GM18873 (cell line): ENCODE measurements around the gene SMG6.
"Not testable (repeated sequence)": the region's sequence is repeated elsewhere in the genome, so short reads cannot be mapped to it uniquely, and the experiment has no call there.

ENCODE experiments used
- ATAC-seq: cut with Tn5 transposase; IDR thresholded peaks from one replicate; pipeline ENCODE4 v1.9.1; 2021; ENCODE audit warnings: mild to moderate bottlenecking, moderate library complexity, moderate number of reproducible peaks; ENCODE audit not compliant: unreplicated experiment, low FRiP score

SMG6 gene

DNA sequence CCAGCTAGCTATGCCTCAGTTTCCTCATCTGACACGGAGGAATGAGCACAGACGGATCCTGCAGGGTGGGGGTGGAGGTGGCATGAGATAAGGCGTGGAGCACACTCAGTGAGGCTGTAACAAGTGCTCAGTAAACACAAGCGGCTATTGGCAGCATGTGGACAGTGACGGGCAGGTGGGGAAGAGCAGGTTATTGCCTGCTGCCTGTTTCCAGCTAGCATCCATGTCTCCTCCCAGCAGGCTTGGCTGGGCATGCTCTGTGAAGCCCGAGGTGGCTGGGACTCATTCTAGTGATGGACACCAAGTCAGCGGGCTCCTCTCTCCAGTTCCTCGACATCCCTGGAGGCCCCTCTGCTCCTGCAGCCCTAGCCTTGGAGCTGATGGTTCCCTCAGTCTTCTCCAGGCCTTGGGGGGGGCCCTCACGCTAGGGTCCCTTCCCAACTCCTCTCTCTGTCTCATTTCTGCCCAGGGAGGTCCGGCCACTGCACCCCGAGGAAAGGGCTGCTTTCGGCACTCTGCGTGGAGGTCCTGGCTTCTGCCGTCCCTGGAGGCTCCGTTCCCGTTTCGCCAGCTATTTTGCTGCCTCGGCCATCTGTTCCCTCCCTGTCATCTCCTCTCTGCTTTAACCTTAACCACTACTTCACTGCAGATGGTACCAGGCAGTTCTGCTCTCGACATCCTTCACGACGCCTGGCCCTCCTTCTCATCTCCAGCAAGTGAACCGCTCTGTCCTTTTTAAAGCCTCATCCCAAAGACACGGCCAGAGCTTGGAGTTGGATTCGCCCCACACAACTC lies 284.7 kb downstream of the SMG6 start:
- ATAC-seq = no peak

- no peak for ATAC-seq
Observed at GRCh38 chr17:2017274-2017941, 286.2 kb downstream of the SMG6 start.

- ATAC-seq = no peak
Observed at GRCh38 chr17:2016494-2016893, 287.1 kb downstream of the SMG6 start.

DNA sequence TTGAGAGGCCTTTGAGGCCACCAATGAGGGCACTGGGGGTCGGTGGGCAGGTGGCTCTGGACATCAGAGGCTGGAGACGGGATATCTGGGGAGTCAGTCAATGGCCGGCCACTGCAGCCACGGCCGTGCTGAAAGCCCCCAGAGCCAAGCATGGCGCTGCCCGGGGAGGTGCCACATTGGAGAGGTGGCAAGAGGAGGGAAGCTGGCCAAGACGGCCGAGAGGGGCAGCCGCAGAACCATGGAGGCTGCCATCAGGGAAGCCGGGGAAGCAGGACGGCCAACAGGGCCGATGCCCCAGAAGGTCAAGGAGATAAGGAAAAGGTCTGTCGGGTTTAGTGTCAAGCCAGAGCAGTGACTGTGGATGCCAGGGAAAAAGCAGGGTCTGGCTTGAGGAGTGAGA lies 288.3 kb downstream of the SMG6 start:
- ATAC-seq = no peak

- no peak for ATAC-seq
Observed at GRCh38 chr17:2013994-2014317, 289.6 kb downstream of the SMG6 start.

- ATAC-seq = not testable (repeated sequence)
Observed at GRCh38 chr17:2013220-2013993, 290.2 kb downstream of the SMG6 start.

DNA sequence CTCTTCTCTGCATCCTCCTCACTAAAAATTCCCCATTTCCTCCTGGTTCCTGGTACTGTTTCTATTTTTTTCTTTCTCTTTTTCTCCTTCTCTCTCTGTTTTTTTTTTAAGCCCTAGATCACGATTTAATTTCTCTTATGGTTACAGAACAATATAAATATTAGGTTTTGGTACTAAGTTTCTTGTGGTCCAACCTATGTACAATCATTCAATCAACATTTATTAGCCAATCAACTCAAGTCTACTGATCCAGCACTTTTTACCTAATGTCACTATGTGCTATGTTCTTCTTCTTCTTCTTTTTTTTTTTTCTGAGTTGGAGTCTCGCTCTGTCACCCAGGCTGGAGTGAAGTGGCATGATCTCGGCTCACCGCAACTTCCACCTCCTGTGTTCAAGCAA lies 291.1 kb downstream of the SMG6 start:
- ATAC-seq = no peak

DNA sequence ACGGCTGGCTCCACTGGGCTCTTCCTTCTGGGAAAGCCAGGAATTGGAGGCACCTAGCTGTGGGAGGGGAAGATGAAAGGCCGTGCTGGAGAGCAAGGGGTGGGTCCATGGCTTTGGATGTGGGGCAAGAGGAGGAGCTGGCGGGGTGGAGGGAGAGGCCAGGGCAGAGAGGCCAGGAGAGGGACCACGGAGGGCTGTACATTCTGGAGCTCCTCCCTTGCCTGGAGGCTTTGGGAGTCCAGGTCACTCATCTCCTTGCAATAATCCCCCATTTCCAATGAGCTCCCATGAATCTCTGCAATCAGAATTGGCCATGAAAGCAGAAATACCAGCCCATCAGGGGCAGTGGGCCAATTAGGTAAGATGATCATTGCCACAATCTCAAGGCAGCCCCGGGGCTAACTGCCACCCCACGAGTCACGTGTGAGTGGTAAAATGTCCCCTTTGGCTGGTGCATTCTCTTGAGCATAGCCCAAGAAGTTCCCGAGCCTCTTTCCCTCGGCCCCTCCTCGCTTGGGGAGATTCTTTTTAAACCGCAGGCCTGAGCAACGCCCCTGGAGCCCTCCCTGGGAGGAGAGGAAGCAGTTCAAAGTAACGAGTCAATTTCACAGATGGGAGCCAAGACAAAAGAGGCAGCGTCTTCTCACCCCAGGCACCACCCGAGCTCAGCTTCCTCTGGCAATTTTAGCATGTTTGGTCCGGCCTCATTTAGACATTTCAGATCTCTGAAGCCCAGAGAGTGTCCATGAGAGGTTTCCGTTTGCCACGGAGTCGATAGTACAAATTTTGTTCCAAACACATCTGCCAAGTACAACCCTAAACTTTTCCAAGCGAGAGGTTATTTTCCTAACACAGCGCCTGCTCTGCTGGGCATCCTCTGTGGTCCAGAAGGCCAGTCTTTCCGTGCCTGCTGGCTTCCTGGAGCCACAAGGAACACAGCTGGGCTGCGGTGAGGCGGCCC lies 291.9 kb downstream of the SMG6 start:
- no peak for ATAC-seq
